Left cardiac atrium (tissue), 4 donors: ENCODE results near the gene LRRC47. TPM values are rescaled to one million over a fixed set of nuclear protein-coding genes. Genes with fewer than 3 reads are reported as not detected.
A peak's percentile ranks its signal among the peaks of the same experiment; 100 is the strongest.
"Not testable (repeated sequence)": the region's sequence is repeated elsewhere in the genome, so short reads cannot be mapped to it uniquely, and the experiment has no call there.

Source experiments
- ATAC-seq, 2 donors: fragments of 200-7000 bp; cut with Tn5 transposase; one replicate each; pipeline ENCODE4 v1.9.1; 2020; ENCODE audit warnings: mild to moderate bottlenecking in 2 of 2, moderate library complexity in 2 of 2
- DNase-seq: peaks from one replicate; pipeline ENCODE4 v3.0.0-alpha.2; 2020
- intact Hi-C, 2 donors: fragments of 100-400 bp; cut with DNase I; formaldehyde crosslinking; loops; one replicate each; pipeline versions ENCODE4 v1.14.1 to v1.15.1; 2022 to 2023
- total RNA-seq, 2 donors: library from RNA; stranded (reverse); fragmentation: NEBNext Ultra II Directional; extraction: Animal tissue kit (Norgen Biotek cat#: 25700); gene quantifications; one replicate each; pipeline ENCODE4 v1.2.1, GENCODE V29; 2021
- donor health status: DM: no; HTN: yes; CAD: no.
- donor health status: DM: no; HTN: yes; CAD: no; lungs with severe emphysema.
- donor health status: DM: yes; HTN: yes; CAD: no.
- donor health status: Dilated cardiomyopathy.

The LRRC47 gene
- total RNA-seq, 2 donors from 2014 or later: 41.4 to 43.4 TPM

DNA sequence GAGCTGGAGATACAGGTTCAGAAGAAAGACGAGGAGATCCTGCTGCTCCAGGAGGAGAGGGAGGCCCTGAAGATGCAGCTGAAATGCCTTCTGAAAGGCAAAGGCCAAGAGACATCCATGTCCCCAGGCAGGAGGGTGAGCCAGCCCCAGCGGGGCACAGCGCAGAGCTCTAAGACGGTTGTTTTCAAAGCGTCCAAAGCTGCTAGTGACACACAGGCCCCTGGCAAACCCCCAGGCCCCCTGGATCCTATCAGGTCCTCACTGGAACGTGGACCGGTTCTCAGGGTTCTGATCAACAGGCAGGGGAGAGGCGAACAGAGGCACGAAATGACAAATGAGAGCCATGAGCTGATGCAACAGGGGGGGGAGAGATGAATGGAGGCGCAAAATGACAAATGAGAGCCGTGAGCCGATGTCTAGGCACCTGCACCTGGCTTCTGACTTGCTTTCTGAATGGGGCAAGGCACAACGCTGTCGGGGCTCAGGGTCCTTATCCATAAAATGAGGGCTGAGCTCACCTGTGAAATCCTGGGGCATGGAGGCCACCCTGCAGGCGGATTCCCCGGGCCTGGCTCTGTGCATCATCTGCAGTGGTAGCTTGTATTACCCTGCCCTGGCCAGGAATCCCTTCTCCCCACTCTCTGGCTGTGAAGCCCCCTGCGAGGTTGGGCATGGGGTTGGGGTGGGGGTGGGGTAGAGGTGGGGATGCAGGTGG, 34.8 kb downstream of the LRRC47 start:
- intact Hi-C loops: no loop called here
- ATAC-seq: no peak
- no peak for DNase-seq

- intact Hi-C loops: no loop called here
- DNase-seq (no peak), ATAC-seq (no peak)
Measured at GRCh38 chr1:3759796-3760195, 36.5 kb downstream of the LRRC47 start.

DNA sequence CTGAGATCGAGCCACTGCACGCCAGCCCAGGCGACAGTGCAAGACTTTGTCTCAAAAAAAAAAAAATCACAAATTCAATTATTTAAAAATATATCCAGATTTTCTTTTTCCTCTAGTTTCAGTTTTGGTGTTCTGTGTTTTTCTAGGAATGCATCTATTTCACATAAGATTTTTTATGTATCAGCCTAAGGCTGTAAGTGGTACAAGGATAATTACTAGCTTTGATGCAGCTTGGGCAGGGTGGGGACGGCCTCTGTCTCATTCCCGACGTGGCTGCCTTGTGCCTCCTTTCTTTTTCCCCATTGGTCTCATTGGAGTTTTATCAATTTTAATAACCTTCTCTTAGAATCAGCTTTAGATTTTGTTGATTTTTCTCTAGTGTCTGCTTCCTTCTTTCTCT, 37.1 kb downstream of the LRRC47 start:
- intact Hi-C loops: no loop called here

GRCh38 chr1:3756394-3756793, 39.9 kb downstream of the LRRC47 start:
- intact Hi-C loops: no loop called here
- no peak for DNase-seq
- ATAC-seq: no peak

More for the DNA sequence above, 37.1 kb downstream of the LRRC47 start:
- ATAC-seq (no peak), DNase-seq (no peak)

GRCh38 chr1:3753656-3754454, 42.4 kb downstream of the LRRC47 start:
- intact Hi-C loops: no loop called here
- no peak for ATAC-seq

DNA sequence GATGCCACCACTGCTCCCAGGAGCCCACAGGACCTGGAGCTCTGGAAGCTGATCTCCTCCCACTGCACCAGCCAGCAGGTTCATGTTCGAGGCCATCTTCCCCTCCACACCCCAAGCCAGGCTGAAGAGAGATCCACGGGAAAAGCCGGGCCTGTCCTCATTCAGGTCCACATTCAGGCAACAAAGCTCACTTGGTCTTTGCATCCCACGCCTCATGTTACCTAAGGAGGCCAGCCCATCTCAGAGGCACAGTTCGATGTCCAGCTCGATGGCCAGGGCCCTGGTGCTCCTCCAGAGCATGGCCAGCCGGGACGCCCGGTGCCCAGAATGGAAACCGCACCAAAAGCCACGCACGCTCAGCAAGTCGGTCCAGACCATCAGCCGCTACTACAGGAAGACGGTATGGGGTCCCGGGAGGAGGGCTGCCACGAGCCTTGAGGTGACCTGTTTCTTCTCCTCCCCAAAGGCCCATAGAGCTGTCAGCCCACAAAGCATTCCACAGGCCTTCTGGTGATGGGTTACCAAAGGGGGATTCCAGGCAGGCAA, 43.8 kb downstream of the LRRC47 start, which contains the start of gene CCDC27:
TSS of gene CCDC27 (plus strand) at position 51 of the 546 bp plus-strand sequence. CDS start at position 83, 32 bp downstream.
- no peak for DNase-seq

More at GRCh38 chr1:3753656-3754454, 42.4 kb downstream of the LRRC47 start:
- no peak for DNase-seq

DNA sequence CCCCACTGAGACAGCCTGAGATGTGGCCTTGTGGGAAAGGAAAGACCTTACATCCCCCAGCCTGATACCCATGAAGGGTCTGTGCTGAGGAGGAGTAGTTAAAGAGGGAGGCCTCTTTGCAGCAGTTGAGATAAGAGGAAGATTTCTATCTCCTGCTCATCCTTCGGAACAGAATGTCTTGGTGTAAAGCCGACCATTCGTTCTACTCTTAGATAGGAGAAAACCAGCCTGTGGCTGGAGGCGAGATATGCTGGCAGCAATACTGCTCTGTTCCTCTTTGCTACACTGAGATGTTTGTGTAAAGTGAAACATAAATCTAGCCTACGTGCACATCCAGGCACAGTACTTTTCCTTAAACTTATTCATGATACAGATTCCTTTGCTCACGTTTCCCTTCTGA, 45.6 kb downstream of the LRRC47 start:
- intact Hi-C loops: no loop called here
- ATAC-seq (no peak), DNase-seq (no peak)

More for the DNA sequence above, 43.8 kb downstream of the LRRC47 start, which contains the start of gene CCDC27:
- ATAC-seq: no peak
- intact Hi-C loops: no loop called here

DNA sequence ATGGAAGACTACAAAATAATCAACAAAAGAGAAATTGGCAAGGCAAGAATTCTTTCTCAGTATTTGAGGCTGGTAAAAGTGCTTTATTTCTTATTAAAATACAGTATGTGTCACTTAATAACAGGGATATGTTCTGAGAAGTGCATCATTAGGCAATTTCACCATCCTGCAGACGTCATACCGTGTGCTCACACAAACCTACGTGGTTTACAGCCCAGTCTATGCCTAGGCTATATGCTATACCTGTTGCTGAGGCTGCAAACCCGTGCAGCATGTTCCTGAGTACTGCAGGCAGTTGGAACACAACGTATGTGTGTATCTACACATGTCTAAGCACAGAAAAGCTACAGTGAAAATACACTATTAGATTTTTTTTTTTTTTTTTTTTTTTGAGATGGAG, 46.8 kb downstream of the LRRC47 start:
- ATAC-seq: no peak
- intact Hi-C loops: no loop called here
- DNase-seq: no peak

DNA sequence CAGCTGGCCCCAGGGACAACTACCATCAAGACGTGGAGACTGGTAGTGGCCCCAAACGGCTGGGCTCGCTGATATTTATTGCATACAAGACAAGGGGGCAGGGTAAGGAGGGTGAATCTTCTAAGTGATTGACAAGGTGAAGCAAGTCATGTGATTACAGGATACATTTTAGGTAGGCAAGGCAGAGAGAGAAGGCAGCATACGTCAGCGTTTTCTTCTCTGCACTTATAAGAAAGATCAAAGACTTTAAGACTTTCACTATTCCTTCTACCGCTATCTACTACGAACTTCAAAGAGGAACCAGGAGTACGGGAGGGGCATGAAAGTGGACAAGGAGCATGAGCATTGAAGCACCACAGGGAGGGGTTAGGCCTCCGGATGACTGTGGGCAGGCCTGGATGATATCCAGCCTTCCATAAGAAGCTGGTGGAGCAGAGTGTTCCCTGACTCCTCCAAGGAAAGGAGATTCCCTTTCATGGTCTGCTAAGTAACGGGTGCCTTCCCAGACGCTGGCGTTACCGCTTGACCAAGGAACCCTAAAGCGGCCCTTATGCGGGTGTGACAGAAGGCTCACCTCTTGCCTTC, 47.9 kb downstream of the LRRC47 start:
- intact Hi-C loops, DNase-seq: not testable (repeated sequence)

DNA sequence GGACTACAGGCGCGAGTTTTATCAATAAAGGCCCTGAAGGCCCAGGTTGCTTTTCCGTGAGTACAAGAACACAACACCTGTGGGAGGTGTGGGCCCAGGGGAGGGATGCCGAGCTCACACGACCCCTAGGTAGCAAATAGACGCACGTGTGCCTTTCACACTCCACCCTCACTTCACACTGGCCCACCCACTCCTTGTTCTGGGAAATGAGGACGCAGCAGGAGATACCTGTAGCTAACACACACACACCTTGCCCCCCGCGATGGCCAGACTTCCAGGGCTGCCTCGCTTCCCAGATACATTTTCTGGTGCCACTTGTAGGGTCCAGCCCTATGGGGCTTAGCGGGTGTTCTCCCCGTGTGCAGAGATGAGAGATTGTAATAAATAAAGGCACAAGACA, 48.4 kb downstream of the LRRC47 start:
- intact Hi-C loops: no loop called here
- ATAC-seq: no peak
- DNase-seq: no peak

More for the DNA sequence above, 47.9 kb downstream of the LRRC47 start:
- not testable (repeated sequence) for ATAC-seq

GRCh38 chr1:3747522-3747848, 48.8 kb downstream of the LRRC47 start:
- intact Hi-C loops: no loop called here
- DNase-seq (no peak), ATAC-seq (no peak)

DNA sequence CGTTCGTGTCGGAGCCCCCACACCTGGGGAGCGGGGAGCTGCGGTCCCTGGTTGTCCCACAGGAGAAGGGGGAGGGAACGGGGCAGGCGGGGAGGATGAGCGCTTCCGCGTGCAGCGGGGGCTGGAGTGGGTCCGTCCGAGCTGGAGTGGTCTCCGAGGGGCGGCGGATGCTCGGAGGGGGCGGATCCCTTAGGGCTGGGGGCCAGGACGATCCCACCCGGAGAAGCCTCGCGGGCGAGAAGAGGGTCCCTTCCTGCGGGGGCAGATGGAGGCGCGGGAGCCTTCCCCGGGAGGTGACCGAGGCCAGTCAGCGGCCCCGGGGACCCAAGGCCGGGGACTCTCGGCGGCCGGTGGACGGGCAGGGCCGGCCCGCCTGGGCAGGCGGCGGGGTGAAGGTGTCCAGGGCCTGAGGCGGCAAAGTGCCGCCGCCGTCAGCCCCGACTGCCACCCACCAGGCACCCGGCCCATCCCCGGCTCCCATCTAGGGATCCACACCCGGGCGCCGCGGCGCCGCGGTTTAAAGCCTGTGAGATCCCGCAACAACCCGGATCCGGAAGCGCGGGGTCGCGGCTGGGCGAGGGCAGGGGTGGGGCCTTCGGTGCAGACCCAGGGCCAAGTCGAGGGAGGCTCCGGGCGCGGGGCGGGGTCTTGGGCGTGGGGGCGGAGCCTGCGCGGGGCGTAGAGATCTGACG, 49.3 kb downstream of the LRRC47 start:
- intact Hi-C loops: no loop called here
- peak; percentile 98 to 99 for ATAC-seq
- DNase-seq: peak; percentile 92

GRCh38 chr1:3746389-3746829, 49.9 kb downstream of the LRRC47 start:
- DNase-seq (no peak), ATAC-seq (peak; percentile 7 to 28)
- intact Hi-C loops: no loop called here

DNA sequence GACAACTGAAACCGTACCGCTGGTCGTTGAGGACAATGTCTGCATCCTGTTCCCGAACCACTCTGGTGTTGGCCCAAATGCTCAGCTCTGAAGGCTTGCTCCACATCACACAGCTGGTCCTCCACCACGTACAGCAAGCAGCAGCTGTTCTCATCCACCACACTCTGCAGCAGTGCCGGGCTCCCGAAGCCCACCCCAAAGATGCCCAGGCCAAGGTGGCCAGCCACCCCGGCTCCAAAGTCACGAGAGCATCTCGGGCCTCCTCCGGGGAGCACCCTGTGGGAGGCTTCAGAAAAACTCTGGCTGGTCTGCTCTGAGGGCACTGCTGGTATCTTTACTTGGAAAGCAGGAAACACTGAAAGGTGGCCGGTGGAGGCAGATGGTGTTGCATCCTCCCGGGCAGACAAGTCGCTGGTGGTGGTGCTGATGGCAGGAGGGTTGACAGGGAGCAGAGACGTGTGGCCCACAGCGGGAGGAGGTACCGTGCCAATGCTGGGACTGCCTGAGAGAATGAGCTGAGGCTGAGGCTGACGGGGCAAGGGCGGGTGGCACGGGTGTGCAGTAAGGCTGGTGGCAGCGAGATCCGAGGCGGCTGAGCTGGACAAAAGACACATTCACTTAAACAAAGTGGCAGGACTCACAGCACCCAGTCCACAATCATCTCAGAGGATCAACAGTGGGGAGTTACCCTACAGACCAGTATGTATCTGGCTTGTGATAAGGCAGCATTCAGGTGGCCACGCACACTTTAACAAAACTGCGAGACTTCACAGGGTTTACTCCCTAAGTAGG, 50.5 kb downstream of the LRRC47 start:
- DNase-seq: no peak
- intact Hi-C loops: no loop called here
- ATAC-seq: no peak

GRCh38 chr1:3745071-3745470, 51.2 kb downstream of the LRRC47 start:
- DNase-seq: no peak
- intact Hi-C loops: no loop called here
- ATAC-seq: no peak

- ATAC-seq (no peak), DNase-seq (no peak)
- intact Hi-C loops: no loop called here
Measured at GRCh38 chr1:3744646-3745045, 51.7 kb downstream of the LRRC47 start.

DNA sequence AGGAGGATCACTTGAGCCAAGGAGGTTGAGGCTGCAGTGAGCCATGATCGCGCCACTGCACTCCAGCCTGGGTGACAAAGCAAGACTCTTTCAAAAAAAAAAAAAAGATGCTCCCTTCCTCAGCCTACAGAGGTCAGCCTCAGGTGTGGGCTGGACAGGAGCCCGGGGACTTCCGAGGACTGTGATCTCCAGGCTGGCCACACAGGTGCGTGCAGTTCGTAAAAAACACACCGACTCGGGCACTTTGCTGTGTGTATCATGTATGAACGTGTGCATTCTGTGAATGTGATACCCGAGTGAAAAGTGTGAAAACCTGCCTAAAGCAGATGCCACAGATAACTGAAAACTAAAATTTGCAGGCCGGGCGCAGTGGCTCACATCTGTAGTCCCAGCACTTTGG, 52.5 kb downstream of the LRRC47 start:
- intact Hi-C loops: no loop called here
- ATAC-seq: no peak
- DNase-seq: no peak

DNA sequence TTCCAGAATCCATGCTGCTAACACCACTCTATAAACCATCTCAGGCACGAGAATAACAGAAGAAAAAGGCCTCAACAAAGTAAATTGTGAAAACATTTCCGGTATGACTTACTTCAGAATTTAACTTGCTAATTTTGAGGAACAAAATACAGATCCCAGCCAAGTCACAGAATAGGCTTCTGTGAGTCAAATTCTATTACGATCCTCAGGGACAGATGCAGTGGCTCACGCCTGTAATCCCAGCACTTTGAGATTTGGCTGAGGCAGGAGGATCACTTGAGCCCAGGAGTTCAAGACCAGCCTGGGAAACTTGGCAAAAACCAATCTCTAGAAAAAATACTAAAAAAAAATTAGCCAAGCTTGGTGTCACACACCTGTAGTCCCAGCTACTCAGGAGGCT, 52.9 kb downstream of the LRRC47 start:
- DNase-seq (no peak), ATAC-seq (no peak)
- intact Hi-C loops: no loop called here
